Activated naive CD4-positive, alpha-beta T cell treated with anti-CD3 and anti-CD28 coated beads, Interleukin-2, amount 50 U/mL, for 72 hours (primary cell): ENCODE results near the gene NRP1. TPM values are rescaled to one million over a fixed set of nuclear protein-coding genes. Genes with fewer than 3 reads are reported as not detected.

ENCODE experiments used
- ATAC-seq, 2 donors: fragments of 150-1000 bp; cut with Tn5 transposase; 2 replicates each; pipeline ENCODE4 v1.10.0; 2021; ENCODE audit warnings: mild to moderate bottlenecking in 2 of 2, moderate library complexity in 2 of 2
- DNase-seq, 2 donors: peaks; one replicate each; pipeline ENCODE4 v3.0.0; 2021 to 2022; ENCODE audit warnings: low spot score in 2 of 2
- H3K27ac Mint-ChIP-seq, 2 donors: one replicate each; pipeline ENCODE4 v1.8.0; 2022; ENCODE audit warnings: mild to moderate bottlenecking in 2 of 2, mixed read lengths in 2 of 2
- H3K36me3 Mint-ChIP-seq, 2 donors: one replicate each; pipeline ENCODE4 v1.8.0; 2022; ENCODE audit warnings: mixed read lengths in 2 of 2
- H3K9me3 Mint-ChIP-seq, 2 donors: one replicate each; pipeline ENCODE4 v1.8.0; 2022; ENCODE audit warnings: mixed read lengths in 2 of 2
- total RNA-seq, 2 donors: library from RNA; stranded (reverse); gene quantifications; one replicate each; pipeline ENCODE4 v1.2.3, GENCODE V29; 2022

NRP1 gene
- total RNA-seq, 2 donors from 2014 or later, result 0.21 to 0.30 TPM

GRCh38 chr10:33355274-33355673 lies 20.8 kb upstream of the NRP1 start:
- ATAC-seq (no peak), DNase-seq (no peak)
- Mint-ChIP-seq H3K9me3 (peaks cover 0 to 4% of the 10 kb centered on the region in 2 donors), H3K36me3 (peaks cover 6 to 10% of the 10 kb centered on the region in 2 donors), H3K27ac (no peak overlapping the region)

DNA sequence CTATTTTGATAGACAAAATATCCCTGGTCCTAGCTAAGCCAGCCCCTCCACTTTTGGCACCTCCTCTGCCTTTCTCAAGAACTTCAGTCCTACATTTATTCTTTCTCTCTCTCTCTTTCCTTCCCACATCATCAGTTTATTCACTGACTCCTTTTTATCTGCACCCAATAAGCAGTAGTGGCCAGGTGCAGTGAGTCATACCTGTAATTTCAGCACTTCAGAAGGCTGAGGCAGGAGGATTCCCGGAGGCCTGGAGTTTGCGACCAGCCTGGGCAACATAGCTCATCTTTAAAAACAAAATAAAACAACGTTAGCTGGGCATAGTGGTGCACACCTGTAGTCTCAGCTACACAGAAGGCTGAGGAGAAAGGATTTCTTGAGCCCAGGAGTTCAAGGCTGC lies 19.4 kb upstream of the NRP1 start:
- no peak for DNase-seq
- H3K36me3 Mint-ChIP-seq, result no peaks in the 10 kb centered on the region

DNA sequence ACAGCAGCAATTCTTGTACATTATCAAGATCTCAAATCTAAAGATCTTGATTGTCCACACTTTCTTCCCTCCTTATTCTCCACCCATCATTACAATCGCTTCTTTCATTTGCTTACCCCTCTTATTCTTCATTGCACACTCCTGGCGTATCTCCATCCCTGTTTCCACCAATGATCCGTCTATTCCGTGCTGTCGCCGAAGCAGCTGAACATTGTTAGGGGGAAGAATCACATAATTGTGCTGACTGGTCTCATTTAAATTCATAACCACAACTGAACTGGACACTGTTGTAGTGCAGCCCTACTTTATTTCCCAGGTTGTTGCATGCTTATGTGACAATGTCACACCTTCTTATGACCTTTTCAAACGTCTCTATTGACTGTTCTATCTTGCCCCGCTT lies 18.9 kb upstream of the NRP1 start:
- ATAC-seq (no peak), DNase-seq (no peak)
- Mint-ChIP-seq H3K36me3 (no peaks in the 10 kb centered on the region), H3K9me3 (no peaks in the 10 kb centered on the region), H3K27ac (no peak overlapping the region)

More for the DNA sequence above, 19.4 kb upstream of the NRP1 start:
- ATAC-seq, result no peak
- Mint-ChIP-seq H3K27ac (no peak overlapping the region), H3K9me3 (no peaks in the 10 kb centered on the region)

DNA sequence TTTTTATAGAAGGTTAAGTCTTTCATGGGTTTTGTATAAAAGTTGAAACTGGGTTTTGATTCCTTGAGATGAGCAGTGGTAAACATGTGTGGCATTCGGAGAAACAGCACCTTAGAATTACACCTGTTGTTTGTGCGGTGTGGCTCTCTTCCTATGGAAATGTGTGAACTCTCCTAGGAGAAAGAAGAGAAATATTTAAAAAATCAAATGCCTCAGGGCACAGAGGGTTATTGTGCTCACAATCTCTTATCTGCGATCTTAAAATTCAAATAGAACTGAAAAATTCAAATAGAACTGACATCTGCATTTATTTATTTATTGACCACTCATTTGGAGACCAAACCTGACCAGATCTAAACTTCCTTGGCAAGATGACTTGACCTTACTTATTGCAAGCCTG lies 18.1 kb upstream of the NRP1 start:
- Mint-ChIP-seq H3K36me3 (no peaks in the 10 kb centered on the region), H3K27ac (no peak overlapping the region), H3K9me3 (no peaks in the 10 kb centered on the region)

GRCh38 chr10:33352175-33352574 lies 17.7 kb upstream of the NRP1 start:
- no peak overlapping the region for H3K27ac Mint-ChIP-seq
- no peaks in the 10 kb centered on the region for H3K36me3 Mint-ChIP-seq
- no peak for ATAC-seq
- no peaks in the 10 kb centered on the region for H3K9me3 Mint-ChIP-seq
- no peak for DNase-seq

More for the DNA sequence above, 18.1 kb upstream of the NRP1 start:
- no peak for DNase-seq
- no peak for ATAC-seq

- DNase-seq (no peak), ATAC-seq (no peak)
- no peak overlapping the region for H3K27ac Mint-ChIP-seq
These were observed 15.6 kb upstream of the NRP1 start for GRCh38 chr10:33350041-33350440.

GRCh38 chr10:33349268-33349667 lies 14.8 kb upstream of the NRP1 start:
- DNase-seq (no peak), ATAC-seq (no peak)
- Mint-ChIP-seq H3K9me3 (peaks cover 5 to 8% of the 10 kb centered on the region in 2 donors), H3K36me3 (peaks cover 0 to 8% of the 10 kb centered on the region in 2 donors), H3K27ac (no peak overlapping the region)

More at GRCh38 chr10:33350041-33350440, 15.6 kb upstream of the NRP1 start:
- H3K36me3 Mint-ChIP-seq, result no peaks in the 10 kb centered on the region
- peaks cover 0 to 3% of the 10 kb centered on the region in 2 donors for H3K9me3 Mint-ChIP-seq

DNA sequence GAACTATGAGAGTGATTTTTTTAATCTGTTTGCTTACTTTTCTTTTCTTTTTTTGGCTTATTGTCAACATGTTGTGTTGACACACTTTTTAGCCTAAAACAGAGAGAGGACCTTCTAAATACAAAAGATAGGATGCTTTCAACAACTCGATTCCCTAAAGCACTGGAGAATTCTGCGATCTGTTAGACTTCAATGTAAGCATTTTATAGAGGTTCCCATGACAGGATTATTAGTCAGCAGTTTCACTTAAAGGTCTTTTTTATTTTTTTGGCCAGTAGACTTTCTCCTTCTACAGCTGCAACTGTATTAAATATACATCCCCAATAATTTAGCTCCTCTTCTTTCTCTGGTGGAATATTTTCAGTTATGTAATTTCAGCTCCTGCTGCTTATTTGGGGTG lies 12.7 kb upstream of the NRP1 start:
- Mint-ChIP-seq H3K9me3 (peaks cover 5 to 8% of the 10 kb centered on the region in 2 donors), H3K36me3 (peaks cover 0 to 14% of the 10 kb centered on the region in 2 donors), H3K27ac (no peak overlapping the region)
- DNase-seq, result no peak
- ATAC-seq, result no peak

- no peak overlapping the region for H3K27ac Mint-ChIP-seq
- peaks cover 5 to 8% of the 10 kb centered on the region in 2 donors for H3K9me3 Mint-ChIP-seq
- peaks cover 0 to 14% of the 10 kb centered on the region in 2 donors for H3K36me3 Mint-ChIP-seq
- ATAC-seq (no peak), DNase-seq (no peak)
These were observed 10.8 kb upstream of the NRP1 start for GRCh38 chr10:33345236-33345635.

GRCh38 chr10:33344676-33345075 lies 10.2 kb upstream of the NRP1 start:
- Mint-ChIP-seq H3K9me3 (peaks cover 5 to 8% of the 10 kb centered on the region in 2 donors), H3K36me3 (peaks cover 0 to 14% of the 10 kb centered on the region in 2 donors), H3K27ac (no peak overlapping the region)
- ATAC-seq (no peak), DNase-seq (no peak)

DNA sequence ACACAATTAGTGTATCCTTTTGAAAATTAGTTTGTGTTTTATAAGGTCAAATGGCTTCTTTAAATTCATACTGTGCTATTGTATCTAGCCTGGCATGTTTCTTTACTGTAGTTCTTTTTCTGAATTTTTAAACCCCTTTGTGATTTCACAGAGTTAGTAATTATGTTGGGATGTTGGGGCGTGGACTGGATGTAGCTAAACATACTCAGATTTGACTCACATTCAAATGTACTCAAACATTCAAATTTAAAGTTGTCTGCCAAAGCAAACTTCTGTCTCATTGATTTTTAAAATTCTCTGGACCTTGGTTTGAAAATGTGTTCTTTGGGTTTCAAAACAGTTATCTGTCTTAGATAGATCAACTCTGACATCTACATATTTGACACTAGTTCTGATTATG lies 7.2 kb upstream of the NRP1 start:
- Mint-ChIP-seq H3K9me3 (peaks cover 5 to 8% of the 10 kb centered on the region in 2 donors), H3K27ac (no peak overlapping the region)
- ATAC-seq, result no peak

GRCh38 chr10:33337326-33337957 lies 3.0 kb upstream of the NRP1 start:
- no peak for DNase-seq
- Mint-ChIP-seq H3K27ac (no peak overlapping the region), H3K36me3 (peaks cover 0 to 5% of the 10 kb centered on the region in 2 donors), H3K9me3 (no peaks in the 10 kb centered on the region)
- no peak for ATAC-seq

More for the DNA sequence above, 7.2 kb upstream of the NRP1 start:
- no peak for DNase-seq
- H3K36me3 Mint-ChIP-seq, result peaks cover 0 to 19% of the 10 kb centered on the region in 2 donors

GRCh38 chr10:33336582-33337325 lies 2.3 kb upstream of the NRP1 start:
- no peak overlapping the region for H3K27ac Mint-ChIP-seq
- ATAC-seq, result no peak
- DNase-seq, result no peak
- H3K9me3 Mint-ChIP-seq, result no peaks in the 10 kb centered on the region
- peaks cover 0 to 5% of the 10 kb centered on the region in 2 donors for H3K36me3 Mint-ChIP-seq

GRCh38 chr10:33335801-33336581 lies 1.5 kb upstream of the NRP1 start:
- H3K27ac Mint-ChIP-seq, result no peak overlapping the region
- DNase-seq, result no peak
- ATAC-seq, result no peak

GRCh38 chr10:33335551-33335800 lies 1.0 kb upstream of the NRP1 start:
- no peak overlapping the region for H3K27ac Mint-ChIP-seq
- DNase-seq, result no peak
- H3K36me3 Mint-ChIP-seq, result peaks cover 0 to 5% of the 10 kb centered on the region in 2 donors
- H3K9me3 Mint-ChIP-seq, result no peaks in the 10 kb centered on the region
- ATAC-seq, result no peak

More at GRCh38 chr10:33335801-33336581, 1.5 kb upstream of the NRP1 start:
- no peaks in the 10 kb centered on the region for H3K9me3 Mint-ChIP-seq
- peaks cover 0 to 5% of the 10 kb centered on the region in 2 donors for H3K36me3 Mint-ChIP-seq

GRCh38 chr10:33334805-33335550 lies 511 bp upstream of the NRP1 start:
- ATAC-seq, result peak; percentile 63 to 84
- no peaks in the 10 kb centered on the region for H3K9me3 Mint-ChIP-seq
- DNase-seq, result peak in 1 of 2 donors; percentile 52
- no peak overlapping the region for H3K27ac Mint-ChIP-seq
- peaks cover 0 to 5% of the 10 kb centered on the region in 2 donors for H3K36me3 Mint-ChIP-seq
